Osteoblast (primary cell): ENCODE data around the gene CNOT4. TPM values are rescaled to one million over a fixed set of nuclear protein-coding genes. Genes with fewer than 3 reads are reported as not detected.

Experiments
- DNase-seq: peaks from one replicate; pipeline ENCODE4 v3.0.0; 2011; ENCODE audit warnings: low spot score, mixed read lengths; ENCODE audit not compliant: insufficient read length; ENCODE audit errors: missing footprints
- H2AFZ ChIP-seq: 2 replicates; pipeline ENCODE4 v1.6.0; 2011; ENCODE audit warnings: mild to moderate bottlenecking, low read length
- H3K27ac ChIP-seq: 2 replicates; pipeline ENCODE4 v1.5.1; 2011; ENCODE audit warnings: mild to moderate bottlenecking, low read depth, low read length, moderate library complexity
- H3K27me3 ChIP-seq: 2 replicates; pipeline ENCODE4 v1.6.0; 2012; ENCODE audit warnings: mild to moderate bottlenecking, control low read depth, inconsistent platforms, low read length, moderate library complexity; ENCODE audit not compliant: insufficient read depth
- H3K36me3 ChIP-seq: 2 replicates; pipeline ENCODE4 v1.5.1; 2011; ENCODE audit warnings: mild to moderate bottlenecking, low read length, control low read depth, moderate library complexity; ENCODE audit not compliant: insufficient read depth
- H3K4me1 ChIP-seq: 2 replicates; pipeline ENCODE4 v1.5.1; 2011; ENCODE audit warnings: mild to moderate bottlenecking, low read length, control low read depth, moderate library complexity; ENCODE audit not compliant: insufficient read depth
- H3K4me2 ChIP-seq: 2 replicates; pipeline ENCODE4 v1.6.0; 2011; ENCODE audit warnings: mild to moderate bottlenecking, low read length; ENCODE audit not compliant: insufficient read depth
- H3K4me3 ChIP-seq: fragments of 200-600 bp; sonication (generic); 3 replicates; pipeline ENCODE4 v1.5.1; 2012; ENCODE audit warnings: mild to moderate bottlenecking, low read length, inconsistent platforms; ENCODE audit not compliant: insufficient read depth
- H3K79me2 ChIP-seq: 2 replicates; pipeline ENCODE4 v1.6.0; 2012; ENCODE audit warnings: mild to moderate bottlenecking, low read length, control low read depth, inconsistent platforms; ENCODE audit not compliant: insufficient read depth
- H3K9me3 ChIP-seq: 2 replicates; pipeline ENCODE4 v1.5.1; 2011; ENCODE audit warnings: low read depth, low read length, control low read depth
- H4K20me1 ChIP-seq: 2 replicates; pipeline ENCODE4 v1.6.0; 2012; ENCODE audit warnings: mild to moderate bottlenecking, low read length, control low read depth; ENCODE audit not compliant: insufficient read depth
- total RNA-seq: library from RNA; depleted of rRNA; stranded (reverse); fragments of >200 nt; gene quantifications from 2 replicates; pipeline ENCODE4 v1.2.3, GENCODE V29; 2012
- TF ChIP-seq, protein P1 (sequence below): IDR thresholded peaks from 2 replicates; pipeline ENCODE4 v1.5.1; 2011; ENCODE audit warnings: mild to moderate bottlenecking, low read depth, low read length, moderate library complexity; ENCODE audit errors: extremely low read depth

Gene CNOT4
- total RNA-seq, 1 donor, result 13.4 TPM

DNA sequence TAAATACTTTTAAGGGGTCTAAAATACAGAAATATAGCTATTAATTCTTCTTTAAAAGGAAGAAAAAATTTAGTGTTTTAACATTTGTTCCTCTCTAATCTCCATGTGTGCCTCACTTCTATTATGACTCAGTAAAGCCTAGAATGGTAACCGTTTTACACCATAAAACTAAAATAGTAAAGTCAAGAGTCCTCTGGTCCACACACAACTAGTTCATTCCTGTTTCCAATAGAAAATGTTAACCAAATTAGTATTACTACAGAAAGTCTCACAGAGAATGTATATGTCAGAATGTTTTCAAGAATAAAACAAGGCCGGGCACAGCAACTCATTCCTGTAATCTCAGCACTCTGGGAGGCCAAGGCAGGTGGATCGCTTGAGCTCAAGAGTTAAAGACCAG lies 55.8 kb downstream of the CNOT4 start:
- Histone ChIP-seq H3K36me3 (no peaks in the 10 kb centered on the region), H3K27ac (no peak overlapping the region), H4K20me1 (peaks cover 36% of the 10 kb centered on the region)

DNA sequence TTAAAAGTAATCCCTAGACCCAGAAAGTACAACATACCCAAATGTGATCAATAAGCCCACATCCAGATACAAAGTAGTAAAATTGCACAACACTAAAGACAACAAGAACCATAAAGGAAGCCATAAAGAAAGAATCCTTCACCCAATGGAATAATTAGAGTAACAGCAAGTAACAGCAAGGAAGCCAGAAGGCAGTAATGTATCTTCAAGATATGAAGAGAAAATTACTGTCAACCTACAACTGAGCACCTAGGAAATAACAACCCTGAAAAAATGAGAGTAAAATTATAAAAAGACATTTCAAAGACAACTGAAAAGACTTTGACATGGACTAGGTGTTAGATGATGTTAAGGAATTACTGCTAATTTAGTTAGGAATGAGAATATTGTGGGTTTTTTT lies 60.5 kb downstream of the CNOT4 start:
- H3K36me3 ChIP-seq, result no peaks in the 10 kb centered on the region
- no peak overlapping the region for H3K4me3 ChIP-seq
- no peaks in the 10 kb centered on the region for H3K9me3 ChIP-seq
- TF ChIP-seq, protein P1, sequence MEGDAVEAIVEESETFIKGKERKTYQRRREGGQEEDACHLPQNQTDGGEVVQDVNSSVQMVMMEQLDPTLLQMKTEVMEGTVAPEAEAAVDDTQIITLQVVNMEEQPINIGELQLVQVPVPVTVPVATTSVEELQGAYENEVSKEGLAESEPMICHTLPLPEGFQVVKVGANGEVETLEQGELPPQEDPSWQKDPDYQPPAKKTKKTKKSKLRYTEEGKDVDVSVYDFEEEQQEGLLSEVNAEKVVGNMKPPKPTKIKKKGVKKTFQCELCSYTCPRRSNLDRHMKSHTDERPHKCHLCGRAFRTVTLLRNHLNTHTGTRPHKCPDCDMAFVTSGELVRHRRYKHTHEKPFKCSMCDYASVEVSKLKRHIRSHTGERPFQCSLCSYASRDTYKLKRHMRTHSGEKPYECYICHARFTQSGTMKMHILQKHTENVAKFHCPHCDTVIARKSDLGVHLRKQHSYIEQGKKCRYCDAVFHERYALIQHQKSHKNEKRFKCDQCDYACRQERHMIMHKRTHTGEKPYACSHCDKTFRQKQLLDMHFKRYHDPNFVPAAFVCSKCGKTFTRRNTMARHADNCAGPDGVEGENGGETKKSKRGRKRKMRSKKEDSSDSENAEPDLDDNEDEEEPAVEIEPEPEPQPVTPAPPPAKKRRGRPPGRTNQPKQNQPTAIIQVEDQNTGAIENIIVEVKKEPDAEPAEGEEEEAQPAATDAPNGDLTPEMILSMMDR, result no peak
- no peak overlapping the region for H3K27ac ChIP-seq
- H2AFZ ChIP-seq, result no peak overlapping the region
- DNase-seq, result peak; percentile 9
- H3K79me2 ChIP-seq, result peaks cover 71% of the 10 kb centered on the region
- H3K4me1 ChIP-seq, result no peaks in the 10 kb centered on the region
- peaks cover 43% of the 10 kb centered on the region for H4K20me1 ChIP-seq
- no peaks in the 10 kb centered on the region for H3K27me3 ChIP-seq
- no peak overlapping the region for H3K4me2 ChIP-seq

More for the DNA sequence above, 55.8 kb downstream of the CNOT4 start:
- Histone ChIP-seq H3K9me3 (no peaks in the 10 kb centered on the region), H3K79me2 (peaks cover 79% of the 10 kb centered on the region), H3K4me1 (no peaks in the 10 kb centered on the region), H2AFZ (no peak overlapping the region), H3K4me2 (no peak overlapping the region), H3K4me3 (no peak overlapping the region), H3K27me3 (no peaks in the 10 kb centered on the region)
- DNase-seq, result no peak
- TF ChIP-seq, protein P1, result no peak

DNA sequence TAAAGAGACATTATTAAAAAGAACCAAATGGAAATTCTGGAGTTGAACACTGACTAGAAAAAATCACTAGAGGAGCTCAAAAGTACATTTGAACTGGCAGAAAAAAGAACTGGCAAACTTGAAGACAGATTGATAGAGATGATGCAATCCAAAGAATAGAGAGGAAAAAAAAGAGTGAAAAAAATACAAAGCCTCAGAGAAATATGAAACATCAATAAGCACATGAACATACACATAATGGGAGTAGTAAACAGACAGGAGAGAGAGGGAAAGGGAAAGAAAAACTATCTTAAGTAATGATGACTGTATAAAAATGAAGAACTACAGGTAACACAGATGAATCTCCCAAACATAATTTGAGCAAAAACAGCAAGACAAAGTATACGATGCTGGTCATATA lies 61.1 kb downstream of the CNOT4 start:
- Histone ChIP-seq H3K27me3 (no peaks in the 10 kb centered on the region), H3K36me3 (no peaks in the 10 kb centered on the region), H4K20me1 (peaks cover 44% of the 10 kb centered on the region), H3K4me2 (no peak overlapping the region), H2AFZ (no peak overlapping the region), H3K4me1 (no peaks in the 10 kb centered on the region), H3K9me3 (no peaks in the 10 kb centered on the region), H3K27ac (no peak overlapping the region), H3K79me2 (peaks cover 71% of the 10 kb centered on the region), H3K4me3 (no peak overlapping the region)
- TF ChIP-seq, protein P1, result no peak
- no peak for DNase-seq

DNA sequence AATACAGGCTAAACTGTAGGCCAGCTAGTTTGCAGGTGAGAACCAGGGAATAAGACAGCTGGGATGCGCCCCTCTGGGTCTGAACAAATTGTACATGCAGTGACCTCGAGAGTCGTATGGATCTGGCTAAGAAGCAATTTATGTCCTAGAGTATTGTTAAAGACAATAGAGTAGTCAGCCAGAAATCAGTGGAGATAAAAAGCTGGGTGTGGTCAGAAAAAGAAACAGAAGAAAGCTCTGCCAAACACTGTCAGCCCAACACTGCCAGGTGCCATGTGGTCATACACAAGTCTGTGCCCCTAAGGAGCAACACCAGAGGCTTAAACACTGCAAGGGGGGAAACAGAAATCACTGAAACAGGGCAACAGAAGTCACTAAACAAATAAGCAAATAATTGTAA lies 62.2 kb downstream of the CNOT4 start:
- peaks cover 72% of the 10 kb centered on the region for H3K79me2 ChIP-seq
- H3K27me3 ChIP-seq, result no peaks in the 10 kb centered on the region
- TF ChIP-seq, protein P1, result no peak
- DNase-seq, result no peak
- no peaks in the 10 kb centered on the region for H3K36me3 ChIP-seq
- no peak overlapping the region for H3K27ac ChIP-seq
- H3K4me1 ChIP-seq, result no peaks in the 10 kb centered on the region
- H2AFZ ChIP-seq, result no peak overlapping the region
- no peak overlapping the region for H3K4me3 ChIP-seq
- no peak overlapping the region for H3K4me2 ChIP-seq
- no peaks in the 10 kb centered on the region for H3K9me3 ChIP-seq
- H4K20me1 ChIP-seq, result peaks cover 50% of the 10 kb centered on the region
